Heart right ventricle (tissue), 16 donors: Measurements from ENCODE around the gene CDH11. TPM values are rescaled to one million over a fixed set of nuclear protein-coding genes. Genes with fewer than 3 reads are reported as not detected.

ENCODE experiments used
- ATAC-seq, 8 donors: fragments of 200-7000 bp; cut with Tn5 transposase; one replicate each; pipeline ENCODE4 v1.9.1; 2020; ENCODE audit warnings: mild to moderate bottlenecking in 8 of 8, moderate library complexity in 8 of 8, moderate number of reproducible peaks in 1 of 8
- DNase-seq, 2 donors: peaks; one replicate each; pipeline ENCODE4 v3.0.0-alpha.2; 2020
- H3K27ac ChIP-seq, 10 donors: fragments of 200-600 bp; sonication (generic) in 2 of 10; one replicate each; pipeline versions ENCODE4 v1.5.0 to v1.8.0; 2020 to 2022; ENCODE audit warnings: mild to moderate bottlenecking in 3 of 10
- H3K27me3 ChIP-seq, 7 donors: fragments of 200-600 bp; one replicate each; pipeline ENCODE4 v1.8.0; 2021 to 2022; ENCODE audit warnings: mild to moderate bottlenecking in 2 of 7
- H3K36me3 ChIP-seq, 9 donors: fragments of 200-600 bp; sonication (generic) in 1 of 9; one replicate each; pipeline versions ENCODE4 v1.5.0 to v1.8.0; 2020 to 2022; ENCODE audit warnings: mild to moderate bottlenecking in 2 of 9
- H3K4me1 ChIP-seq, 9 donors: fragments of 200-600 bp; sonication (generic) in 1 of 9; one replicate each; pipeline versions ENCODE4 v1.5.0 to v1.8.0; 2020 to 2022; ENCODE audit warnings: mild to moderate bottlenecking in 4 of 9
- H3K4me3 ChIP-seq, 10 donors: fragments of 200-600 bp; sonication (generic) in 2 of 10; one replicate each; pipeline versions ENCODE4 v1.5.0 to v1.8.0; 2020 to 2022; ENCODE audit warnings: mild to moderate bottlenecking in 7 of 10, moderate library complexity in 2 of 10
- H3K9me3 ChIP-seq, 11 donors: fragments of 200-600 bp in 10 of 11; sonication (generic) in 2 of 11; one replicate each; pipeline versions ENCODE4 v1.5.0 to v1.8.0; 2013 to 2022; ENCODE audit warnings: mild to moderate bottlenecking in 2 of 11, control low read depth in 1 of 11, moderate library complexity in 1 of 11
- WGBS, 2 donors: extraction: QIAGEN DNeasy Blood & Tissue Kit; methylation state at CpG; one replicate each; pipeline ENCODE4 v1.1.7; 2013; ENCODE audit warnings: inconsistent platforms in 1 of 2; 5-methylcytosine and 5-hydroxymethylcytosine counted together
- intact Hi-C, 10 donors: fragments of 100-400 bp; cut with DNase I; formaldehyde crosslinking; loops; one replicate each; pipeline versions ENCODE4 v1.11.1 to v1.14.2; 2022
- polyA plus RNA-seq, 2 donors: library from polyadenylated mRNA; stranded (reverse); fragments of 200-250 nt; gene quantifications; one replicate each; pipeline ENCODE4 v1.2.3, GENCODE V29; 2013
- total RNA-seq, 10 donors: library from RNA; stranded (reverse); fragmentation: NEBNext Ultra II Directional in 3 of 10; extraction: Animal tissue kit (Norgen Biotek cat#: 25700) in 3 of 10; gene quantifications; one replicate each; pipeline versions ENCODE4 v1.2.1 to v1.2.4, GENCODE V29; 2021 to 2023
- TF ChIP-seq, protein P1 (sequence below), 9 donors: fragments of 200-600 bp; sonication (generic) in 2 of 9; IDR thresholded peaks; one replicate each; pipeline versions ENCODE4 v1.5.0 to v1.8.0; 2021 to 2022; ENCODE audit warnings: antibody characterized with exemption in 9 of 9, mild to moderate bottlenecking in 5 of 9, moderate library complexity in 1 of 9
- donor health status: Arrhythmogenic right ventricular cardiomyopathy.
- donor health status: ischemic (EF 13 %, LVEDD 7.1; RV severe dilation, severe dysfunction).
- donor health status: healthy with polysubstance abuse.
- donor health status: DM: no; HTN: yes; CAD: no.
- donor health status: DM: no; HTN: no; CAD: no.
- donor health status: ischemic (EF 25% LVEDD 6.9; RV normal size, moderate dysfunction).
- donor health status: ischemic (EF 25% LVEDD 5.7; RV mildly dilated, moderate dysfunction).
- donor health status: healthy.
- donor health status: DM: yes; HTN: yes; CAD: no.
- donor health status: Ischemic cardiomyopathy.
- donor health status: ischemic (EF 35%, LVEDD 5.7; RV mildly dilated, moderate dysfunction).
- donor health status: nonischemic (EF 11% LVEDD 7.7; RV severe dilation, severe dysfunction).
- donor health status: DM: yes; HTN: yes; CAD: no.
- donor health status: PGD.
- donor health status: ischemic (EF 29% LVEDD 5.4; RV normal size, mild dysfunction).
- donor health status: nonischemic (EF 23%, LVEDD 6.1; RV moderate dilation, normal function).

CDH11 gene
- total and polyA plus RNA-seq, 12 donors: 1.7 to 29.6 (median 6.5) TPM

DNA sequence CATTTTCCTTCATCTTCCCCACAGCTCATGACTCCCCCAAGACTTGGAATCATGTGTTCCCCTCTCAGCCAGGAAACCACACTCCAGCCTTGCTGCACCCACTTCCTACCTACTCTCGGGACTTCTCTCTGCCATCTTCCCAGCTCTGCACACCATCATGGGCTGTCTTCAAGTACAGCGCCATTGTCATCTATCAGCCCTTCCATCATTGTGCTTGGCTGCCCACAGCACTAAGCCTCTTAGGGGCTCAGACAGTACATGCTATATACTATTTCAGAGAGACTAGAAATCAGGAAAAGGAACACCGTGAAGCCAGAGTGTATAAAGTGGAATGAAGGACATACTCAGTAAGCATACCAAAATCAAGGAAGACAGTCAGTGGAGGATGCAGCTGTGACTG lies 64.7 kb downstream of the CDH11 start:
- Histone ChIP-seq H3K4me3 (no peak overlapping the region), H3K9me3 (no peaks in the 10 kb centered on the region), H3K27me3 (no peaks in the 10 kb centered on the region), H3K36me3 (peaks cover 0 to 17% (median 0%) of the 10 kb centered on the region in 9 donors), H3K27ac (no peak overlapping the region), H3K4me1 (no peaks in the 10 kb centered on the region)
- TF ChIP-seq, protein P1, sequence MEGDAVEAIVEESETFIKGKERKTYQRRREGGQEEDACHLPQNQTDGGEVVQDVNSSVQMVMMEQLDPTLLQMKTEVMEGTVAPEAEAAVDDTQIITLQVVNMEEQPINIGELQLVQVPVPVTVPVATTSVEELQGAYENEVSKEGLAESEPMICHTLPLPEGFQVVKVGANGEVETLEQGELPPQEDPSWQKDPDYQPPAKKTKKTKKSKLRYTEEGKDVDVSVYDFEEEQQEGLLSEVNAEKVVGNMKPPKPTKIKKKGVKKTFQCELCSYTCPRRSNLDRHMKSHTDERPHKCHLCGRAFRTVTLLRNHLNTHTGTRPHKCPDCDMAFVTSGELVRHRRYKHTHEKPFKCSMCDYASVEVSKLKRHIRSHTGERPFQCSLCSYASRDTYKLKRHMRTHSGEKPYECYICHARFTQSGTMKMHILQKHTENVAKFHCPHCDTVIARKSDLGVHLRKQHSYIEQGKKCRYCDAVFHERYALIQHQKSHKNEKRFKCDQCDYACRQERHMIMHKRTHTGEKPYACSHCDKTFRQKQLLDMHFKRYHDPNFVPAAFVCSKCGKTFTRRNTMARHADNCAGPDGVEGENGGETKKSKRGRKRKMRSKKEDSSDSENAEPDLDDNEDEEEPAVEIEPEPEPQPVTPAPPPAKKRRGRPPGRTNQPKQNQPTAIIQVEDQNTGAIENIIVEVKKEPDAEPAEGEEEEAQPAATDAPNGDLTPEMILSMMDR (IDR thresholded peaks at IDR 0.05): no peak
- ATAC-seq: no peak
- intact Hi-C loops: no loop called here
- DNase-seq: no peak
- WGBS, 2 donors: 78 to 79% methylated on average over 3 of the region's 3 CpGs

DNA sequence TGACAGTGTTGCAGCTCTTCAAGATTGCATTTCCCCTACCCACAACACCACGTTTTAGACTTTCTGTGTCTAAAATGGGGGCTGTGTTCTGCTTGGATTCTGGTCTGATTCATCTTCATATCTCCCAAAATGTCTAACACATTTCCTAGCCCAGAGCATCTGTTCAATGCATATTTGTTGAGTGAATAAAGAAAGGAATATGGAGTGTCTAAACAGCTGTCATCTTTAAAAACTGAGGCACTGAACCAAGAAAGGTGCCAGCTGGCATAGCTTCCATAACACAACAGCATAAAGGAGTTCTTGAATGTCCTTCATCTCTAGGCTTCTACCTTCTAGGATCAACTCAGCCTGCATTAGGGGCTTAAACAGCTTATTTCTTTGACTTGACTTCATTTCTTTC lies 67.4 kb downstream of the CDH11 start:
- intact Hi-C loops: no loop called here
- 47 to 63% methylated on average over 1 of the region's 1 CpG for WGBS, 2 donors
- no peak for DNase-seq

DNA sequence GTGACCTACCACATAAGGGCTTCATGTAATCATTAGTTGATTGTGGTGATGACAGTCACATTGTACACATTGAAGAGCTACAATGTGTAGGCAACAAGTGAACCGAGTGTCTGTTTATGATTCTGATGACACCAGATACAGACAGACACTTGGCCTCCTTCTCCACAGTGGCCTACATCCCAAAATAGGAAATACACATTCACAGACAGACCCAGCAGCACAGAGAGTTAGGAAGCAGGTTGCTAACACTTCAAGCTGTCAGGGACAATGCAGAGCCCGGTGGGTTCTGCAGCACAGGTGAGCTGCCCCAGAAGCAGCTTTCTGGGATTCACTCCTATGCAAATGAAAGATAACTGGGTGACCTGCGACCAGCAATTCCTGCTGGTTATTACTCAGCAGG lies 72.2 kb downstream of the CDH11 start:
- TF ChIP-seq, protein P1 (IDR thresholded peaks at IDR 0.05): no peak
- Histone ChIP-seq H3K9me3 (no peaks in the 10 kb centered on the region), H3K27me3 (no peaks in the 10 kb centered on the region), H3K36me3 (peaks cover 0 to 22% (median 0%) of the 10 kb centered on the region in 9 donors), H3K4me1 (peaks cover 0 to 2% (median 0%) of the 10 kb centered on the region in 9 donors), H3K4me3 (no peak overlapping the region), H3K27ac (no peak overlapping the region)
- 49 to 50% methylated on average over 3 of the region's 3 CpGs for WGBS, 2 donors
- intact Hi-C loops: no loop called here
- ATAC-seq: no peak
- DNase-seq: no peak

More for the DNA sequence above, 67.4 kb downstream of the CDH11 start:
- H3K36me3 ChIP-seq: peaks cover 0 to 22% (median 0%) of the 10 kb centered on the region in 9 donors
- no peaks in the 10 kb centered on the region for H3K4me1 ChIP-seq
- H3K9me3 ChIP-seq: no peaks in the 10 kb centered on the region
- no peak overlapping the region for H3K27ac ChIP-seq
- TF ChIP-seq, protein P1 (IDR thresholded peaks at IDR 0.05): no peak
- no peak for ATAC-seq
- H3K4me3 ChIP-seq: no peak overlapping the region
- no peaks in the 10 kb centered on the region for H3K27me3 ChIP-seq

DNA sequence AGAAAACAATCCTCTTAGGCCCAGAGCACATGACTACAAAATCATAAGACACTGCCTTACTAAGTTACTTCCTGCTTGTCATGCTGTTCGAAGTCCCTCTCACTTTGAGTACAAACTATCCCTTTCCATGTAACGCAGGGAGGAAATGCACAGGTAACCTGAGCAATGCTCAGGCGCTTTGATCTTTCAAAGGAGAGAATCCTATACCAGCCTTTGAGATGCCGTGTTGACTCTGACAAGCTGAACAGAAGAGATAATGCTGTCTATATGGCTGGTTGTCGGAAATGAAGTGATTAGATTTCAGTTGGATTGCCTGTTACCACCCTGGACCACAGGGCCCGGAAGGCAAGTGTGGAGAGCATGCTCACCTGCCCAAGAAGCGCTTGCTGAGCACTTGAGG lies 75.9 kb downstream of the CDH11 start:
- intact Hi-C loops: no loop called here

More for the DNA sequence above, 75.9 kb downstream of the CDH11 start:
- Histone ChIP-seq H3K9me3 (no peaks in the 10 kb centered on the region), H3K27me3 (no peaks in the 10 kb centered on the region), H3K4me3 (no peak overlapping the region), H3K36me3 (peaks cover 0 to 7% (median 0%) of the 10 kb centered on the region in 9 donors), H3K27ac (no peak overlapping the region), H3K4me1 (peaks cover 0 to 4% (median 0%) of the 10 kb centered on the region in 9 donors)
- ATAC-seq (no peak), DNase-seq (no peak)
- WGBS, 2 donors: 90 to 92% methylated on average over 7 of the region's 7 CpGs
- TF ChIP-seq, protein P1 (IDR thresholded peaks at IDR 0.05): no peak
